ENCODE data around the gene MGLL. TPM values are rescaled to one million over a fixed set of nuclear protein-coding genes. Genes with fewer than 3 reads are reported as not detected.

The MGLL gene
- total and polyA plus RNA-seq, 8 donors, result 8.6 to 318 (median 16.0) TPM

- Histone ChIP-seq H3K9me3 (no peaks in the 10 kb centered on the region), H3K4me1 (peaks cover 29 to 50% of the 10 kb centered on the region in 2 donors), H3K27ac (peak overlapping the region; percentile 10 to 13), H3K36me3 (peaks cover 0 to 20% of the 10 kb centered on the region in 2 donors), H3K4me3 (no peak overlapping the region), H3K27me3 (no peaks in the 10 kb centered on the region)
- intact Hi-C loops (cut with DNase I), result no loop called here
- no peak for TF ChIP-seq CTCF (IDR thresholded peaks at IDR 0.05)
- DNase-seq (peak; percentile 67 to 91 (median 82)), ATAC-seq (peak; percentile 59)
Measured at GRCh38 chr3:127786353-127787070, 35.8 kb downstream of the MGLL start.

- H3K4me3 ChIP-seq, result no peak overlapping the region
- peaks cover 26 to 50% of the 10 kb centered on the region in 2 donors for H3K4me1 ChIP-seq
- peak overlapping the region; percentile 5 to 9 for H3K27ac ChIP-seq
- peak; percentile 31 for ATAC-seq
- peak in 1 of 4 donors; percentile 58 for DNase-seq
- peaks cover 0 to 22% of the 10 kb centered on the region in 2 donors for H3K36me3 ChIP-seq
- no peak for TF ChIP-seq CTCF (IDR thresholded peaks at IDR 0.05)
- H3K27me3 ChIP-seq, result no peaks in the 10 kb centered on the region
- no peaks in the 10 kb centered on the region for H3K9me3 ChIP-seq
- intact Hi-C loops (cut with DNase I), result no loop called here
Measured at GRCh38 chr3:127785711-127786265, 36.5 kb downstream of the MGLL start.

DNA sequence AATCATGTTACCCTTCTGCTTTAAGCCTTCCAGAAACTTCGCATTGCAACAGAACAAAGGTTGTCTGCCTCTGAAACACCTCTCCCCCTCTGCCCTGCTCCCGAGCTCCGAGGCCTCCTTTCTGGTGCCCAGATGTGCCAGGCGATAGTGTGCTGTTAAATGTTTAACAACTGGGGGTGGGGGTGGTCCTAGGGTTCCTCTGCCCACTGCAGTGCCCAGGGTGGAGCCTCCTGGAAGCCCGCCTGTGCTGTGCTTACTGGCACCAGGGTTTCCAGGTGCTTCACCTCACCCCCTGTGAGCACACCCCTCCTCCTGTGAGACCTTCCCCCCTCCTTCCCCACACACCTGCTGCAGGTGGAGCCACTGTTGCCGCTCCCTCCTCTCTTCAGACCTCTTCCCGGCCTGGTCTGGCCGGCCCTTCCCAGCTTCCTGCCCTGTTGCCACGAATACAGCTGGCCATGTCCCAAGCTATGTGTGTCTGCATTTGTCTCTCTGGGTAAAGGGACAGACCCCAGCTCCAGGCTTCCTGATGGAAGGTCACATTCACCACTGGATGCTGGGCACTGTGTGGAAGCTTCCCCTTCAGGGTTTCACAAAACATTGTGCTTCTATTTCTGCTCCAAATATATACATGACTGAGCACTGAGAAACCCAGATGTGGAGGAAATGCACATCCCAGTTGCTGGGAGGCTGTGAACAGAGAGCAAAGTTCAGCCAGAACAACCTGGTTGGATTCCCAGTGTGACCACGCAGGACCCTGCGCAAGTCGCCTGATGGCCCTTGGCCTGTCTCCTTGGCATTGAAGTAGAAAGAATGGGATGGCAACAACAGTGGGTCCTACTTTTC lies 37.2 kb downstream of the MGLL start:
- Histone ChIP-seq H3K4me3 (no peak overlapping the region), H3K9me3 (no peaks in the 10 kb centered on the region), H3K27ac (peak overlapping the region; percentile 5 to 9), H3K4me1 (peaks cover 28 to 56% of the 10 kb centered on the region in 2 donors), H3K36me3 (peaks cover 0 to 22% of the 10 kb centered on the region in 2 donors), H3K27me3 (no peaks in the 10 kb centered on the region)
- intact Hi-C loops (cut with DNase I), result no loop called here
- peak; percentile 85 for ATAC-seq
- peak in 3 of 4 donors; percentile 40 to 80 (median 74) for DNase-seq
- no peak for TF ChIP-seq CTCF (IDR thresholded peaks at IDR 0.05)

DNA sequence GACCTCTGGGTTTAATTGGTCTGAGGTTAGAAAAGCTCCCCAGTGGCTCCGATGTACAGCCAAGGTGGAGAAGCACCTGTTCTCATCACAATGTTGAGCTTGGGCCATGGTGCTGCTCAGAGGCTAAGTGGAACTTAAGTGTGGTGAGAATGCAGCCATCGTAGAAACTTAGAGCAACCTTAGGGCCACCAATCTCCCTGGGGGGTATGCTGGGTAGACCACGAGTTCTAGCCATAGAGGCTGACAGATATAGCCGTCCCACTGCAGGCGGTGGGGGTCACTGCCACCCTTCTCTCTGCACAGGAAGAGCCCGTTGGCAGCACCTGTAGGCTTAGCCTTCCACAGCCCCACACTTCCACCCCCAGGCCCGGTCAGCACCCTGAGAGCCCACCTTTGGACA lies 38.0 kb downstream of the MGLL start:
- intact Hi-C loops (cut with DNase I), result no loop called here
- Histone ChIP-seq H3K27ac (no peak overlapping the region), H3K27me3 (no peaks in the 10 kb centered on the region), H3K9me3 (no peaks in the 10 kb centered on the region), H3K36me3 (peaks cover 0 to 22% of the 10 kb centered on the region in 2 donors), H3K4me3 (no peak overlapping the region), H3K4me1 (peaks cover 28 to 64% of the 10 kb centered on the region in 2 donors)
- no peak for TF ChIP-seq CTCF (IDR thresholded peaks at IDR 0.05)
- DNase-seq, result no peak
- no peak for ATAC-seq
